HG02678 (cell line): ENCODE data around the gene ETFA.

Source experiments
- ATAC-seq: cut with Tn5 transposase; IDR thresholded peaks from one replicate; pipeline ENCODE4 v1.9.1; 2021; ENCODE audit warnings: mild to moderate bottlenecking, moderate library complexity; ENCODE audit not compliant: unreplicated experiment

The ETFA gene

GRCh38 chr15:76222159-76222558 lies 89.1 kb downstream of the ETFA start:
- no peak for ATAC-seq

- no peak for ATAC-seq
Observed at GRCh38 chr15:76221085-76221767, 90.0 kb downstream of the ETFA start.

GRCh38 chr15:76217882-76218217 lies 93.4 kb downstream of the ETFA start:
- ATAC-seq, result no peak

GRCh38 chr15:76217029-76217881 lies 94.0 kb downstream of the ETFA start:
- no peak for ATAC-seq

GRCh38 chr15:76215634-76216033 lies 95.6 kb downstream of the ETFA start:
- no peak for ATAC-seq

GRCh38 chr15:76209942-76210341 lies 101.3 kb downstream of the ETFA start:
- no peak for ATAC-seq

- no peak for ATAC-seq
Observed at GRCh38 chr15:76209523-76209922, 101.7 kb downstream of the ETFA start.

GRCh38 chr15:76208786-76209424 lies 102.4 kb downstream of the ETFA start:
- ATAC-seq, result no peak

- no peak for ATAC-seq
Observed at GRCh38 chr15:76208084-76208785, 103.0 kb downstream of the ETFA start.

- no peak for ATAC-seq
Observed at GRCh38 chr15:76206325-76206976, 104.8 kb downstream of the ETFA start.

- ATAC-seq, result no peak
Observed at GRCh38 chr15:76204916-76205460, 106.3 kb downstream of the ETFA start.

- ATAC-seq, result no peak
Observed at GRCh38 chr15:76204109-76204845, 107.0 kb downstream of the ETFA start.

GRCh38 chr15:76203346-76204108 lies 107.7 kb downstream of the ETFA start:
- ATAC-seq, result no peak

GRCh38 chr15:76201536-76202255 lies 109.6 kb downstream of the ETFA start:
- no peak for ATAC-seq

- ATAC-seq, result no peak
Observed at GRCh38 chr15:76200641-76201105, 110.6 kb downstream of the ETFA start.

- ATAC-seq, result no peak
Observed at GRCh38 chr15:76200083-76200465, 111.2 kb downstream of the ETFA start.

- ATAC-seq, result no peak
Observed at GRCh38 chr15:76199106-76200082, 111.9 kb downstream of the ETFA start.
